MM.1S (cell line): Measurements from ENCODE around the gene ERMN.
"Not testable (repeated sequence)": the region's sequence is repeated elsewhere in the genome, so short reads cannot be mapped to it uniquely, and the experiment has no call there.

ENCODE experiments used
- CTCF ChIP-seq: fragments of 300-600 bp; sonication (generic); IDR thresholded peaks from 2 replicates; pipeline ENCODE4 v1.5.1; 2016; ENCODE audit warnings: antibody characterized with exemption, low read length, mixed read lengths
- EZH2 ChIP-seq: fragments of 300-600 bp; sonication (generic); optimal IDR thresholded peaks from 2 replicates; pipeline ENCODE3; 2017; ENCODE audit warnings: low read depth, mild to moderate bottlenecking, antibody characterized with exemption, low read length, mixed read lengths
- EZH2phosphoT487 ChIP-seq: fragments of 300-600 bp; sonication (generic); IDR thresholded peaks from 2 replicates; pipeline ENCODE4 v1.6.1; 2018; ENCODE audit warnings: antibody characterized with exemption, low read length

GRCh38 chr2:157279311-157279710 lies 46.3 kb downstream of the ERMN start:
- TF ChIP-seq CTCF, EZH2, EZH2phosphoT487: not testable (repeated sequence)
